HS-27A (cell line): ENCODE data around the gene EDN2.

Experiments used
- DNase-seq: peaks from one replicate; pipeline ENCODE4 v3.0.0-alpha.2; 2012; ENCODE audit warnings: low read depth, missing footprints

EDN2 gene

GRCh38 chr1:41484402-41485241 is at the start of gene EDN2:
EDN2 (minus strand) TSS chr1:41484683; CDS start chr1:41484601, 82 bp downstream.
- no peak for DNase-seq

GRCh38 chr1:41533731-41534080 is 49.2 kb upstream of the EDN2 start:
- DNase-seq: no peak

- no peak for DNase-seq
These were observed 48.7 kb upstream of the EDN2 start for GRCh38 chr1:41533016-41533730.

GRCh38 chr1:41532206-41532975 is 47.9 kb upstream of the EDN2 start:
- DNase-seq: no peak

GRCh38 chr1:41530411-41530810 is 45.9 kb upstream of the EDN2 start:
- no peak for DNase-seq

- DNase-seq: no peak
These were observed 45.3 kb upstream of the EDN2 start for GRCh38 chr1:41529621-41530395.

GRCh38 chr1:41528726-41529605 is 44.5 kb upstream of the EDN2 start:
- DNase-seq: no peak

- no peak for DNase-seq
These were observed 43.6 kb upstream of the EDN2 start for GRCh38 chr1:41528106-41528505.

- DNase-seq: no peak
These were observed 42.6 kb upstream of the EDN2 start for GRCh38 chr1:41526956-41527561.

GRCh38 chr1:41525891-41526587 is 41.6 kb upstream of the EDN2 start:
- DNase-seq: no peak

- no peak for DNase-seq
These were observed 40.5 kb upstream of the EDN2 start for GRCh38 chr1:41524676-41525675.

- no peak for DNase-seq
These were observed 39.6 kb upstream of the EDN2 start for GRCh38 chr1:41523949-41524675.

- no peak for DNase-seq
These were observed 38.6 kb upstream of the EDN2 start for GRCh38 chr1:41523071-41523470.

- DNase-seq: no peak
These were observed 37.3 kb upstream of the EDN2 start for GRCh38 chr1:41521766-41522165.

- no peak for DNase-seq
These were observed 36.7 kb upstream of the EDN2 start for GRCh38 chr1:41520951-41521752.

- no peak for DNase-seq
These were observed 35.2 kb upstream of the EDN2 start for GRCh38 chr1:41519667-41520066.

- no peak for DNase-seq
These were observed 34.0 kb upstream of the EDN2 start for GRCh38 chr1:41518471-41518870.
